Subcutaneous adipose tissue (tissue), 4 donors: ENCODE measurements around the gene TECTB. TPM values are rescaled to one million over a fixed set of nuclear protein-coding genes. Genes with fewer than 3 reads are reported as not detected.

ENCODE experiments used
- total RNA-seq, 4 donors: library from RNA; depleted of rRNA; stranded (reverse); fragments of >200 nt; gene quantifications; one replicate each; pipeline ENCODE4 v1.1.0, GENCODE V29; 2016
- TF ChIP-seq, protein P1 (sequence below): fragments of 450-650 bp; IDR thresholded peaks from one replicate; pipeline ENCODE4 v1.5.1; 2016; ENCODE audit warnings: low read depth, mild to moderate bottlenecking, control low read depth, antibody characterized with exemption, moderate library complexity

TECTB gene
- total RNA-seq, 4 donors from 2014 or later: not detected

DNA sequence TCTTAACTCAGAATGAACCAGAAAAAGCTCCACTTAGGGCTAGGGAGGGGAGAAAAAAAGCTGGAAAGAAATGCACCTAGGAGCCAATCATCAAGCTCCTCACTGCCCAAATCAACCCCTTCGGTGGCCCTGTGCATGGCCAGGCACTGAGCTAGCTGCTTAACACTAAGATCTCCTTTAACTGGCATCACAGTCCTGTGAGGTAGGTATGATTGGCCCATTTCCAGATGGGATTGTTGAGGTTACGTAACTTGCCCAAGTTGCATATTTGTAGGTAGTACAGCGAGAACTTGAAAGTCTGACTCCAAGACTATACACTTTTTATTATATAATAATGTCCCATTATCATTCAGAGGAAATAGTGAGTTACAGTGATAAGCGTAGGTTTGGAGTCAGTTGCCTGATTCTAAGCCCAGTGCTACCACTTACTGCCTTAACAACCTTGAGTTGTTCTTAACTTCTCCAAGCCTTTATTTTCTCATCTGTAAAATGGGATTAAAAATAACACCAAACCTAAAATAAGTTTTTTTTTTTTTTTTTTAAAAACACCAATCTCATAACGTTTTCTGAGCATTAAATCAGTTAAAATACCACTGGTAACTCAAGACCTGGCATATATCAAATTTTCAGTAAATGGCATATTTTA, 53.5 kb downstream of the TECTB start:
- TF ChIP-seq, protein P1, sequence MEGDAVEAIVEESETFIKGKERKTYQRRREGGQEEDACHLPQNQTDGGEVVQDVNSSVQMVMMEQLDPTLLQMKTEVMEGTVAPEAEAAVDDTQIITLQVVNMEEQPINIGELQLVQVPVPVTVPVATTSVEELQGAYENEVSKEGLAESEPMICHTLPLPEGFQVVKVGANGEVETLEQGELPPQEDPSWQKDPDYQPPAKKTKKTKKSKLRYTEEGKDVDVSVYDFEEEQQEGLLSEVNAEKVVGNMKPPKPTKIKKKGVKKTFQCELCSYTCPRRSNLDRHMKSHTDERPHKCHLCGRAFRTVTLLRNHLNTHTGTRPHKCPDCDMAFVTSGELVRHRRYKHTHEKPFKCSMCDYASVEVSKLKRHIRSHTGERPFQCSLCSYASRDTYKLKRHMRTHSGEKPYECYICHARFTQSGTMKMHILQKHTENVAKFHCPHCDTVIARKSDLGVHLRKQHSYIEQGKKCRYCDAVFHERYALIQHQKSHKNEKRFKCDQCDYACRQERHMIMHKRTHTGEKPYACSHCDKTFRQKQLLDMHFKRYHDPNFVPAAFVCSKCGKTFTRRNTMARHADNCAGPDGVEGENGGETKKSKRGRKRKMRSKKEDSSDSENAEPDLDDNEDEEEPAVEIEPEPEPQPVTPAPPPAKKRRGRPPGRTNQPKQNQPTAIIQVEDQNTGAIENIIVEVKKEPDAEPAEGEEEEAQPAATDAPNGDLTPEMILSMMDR: no peak

DNA sequence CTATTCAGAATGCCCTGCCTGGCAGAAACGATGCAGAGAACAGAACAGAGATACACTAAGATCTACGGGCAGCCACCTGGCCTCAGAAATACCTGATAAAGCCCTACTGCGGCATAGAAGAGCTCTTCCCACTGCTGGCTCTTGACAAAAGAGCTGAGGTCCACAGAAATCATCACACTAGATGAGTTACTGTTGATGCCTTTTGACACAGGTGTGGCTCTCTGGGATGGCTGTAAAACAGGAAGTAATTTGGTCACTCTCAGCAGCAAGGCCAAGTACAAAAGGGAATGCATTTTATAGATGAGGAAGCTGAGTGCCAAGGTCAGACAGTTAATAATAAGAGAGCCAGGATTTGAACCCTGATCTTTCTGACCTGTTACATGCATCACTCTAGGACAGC, 55.8 kb downstream of the TECTB start:
- TF ChIP-seq, protein P1: no peak

DNA sequence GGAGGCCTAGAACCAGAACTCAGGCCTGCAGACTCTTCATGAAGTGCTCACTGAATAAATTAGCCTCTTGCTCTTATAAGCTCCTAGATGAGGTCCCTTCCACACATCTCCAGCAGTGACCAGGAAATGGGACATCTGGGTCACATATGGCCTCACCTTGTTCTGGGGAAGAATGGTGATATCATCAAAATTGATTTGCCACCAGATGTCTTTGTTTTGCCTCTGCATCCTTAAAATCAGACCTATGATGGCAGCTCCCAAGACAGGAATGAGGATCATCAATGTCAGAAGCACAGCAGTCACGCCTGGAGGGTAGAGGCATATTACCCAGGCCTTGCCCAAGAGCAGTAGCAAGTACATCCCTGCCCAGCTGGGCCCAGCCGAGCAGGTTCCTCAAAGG, 57.4 kb downstream of the TECTB start:
- TF ChIP-seq, protein P1: no peak

DNA sequence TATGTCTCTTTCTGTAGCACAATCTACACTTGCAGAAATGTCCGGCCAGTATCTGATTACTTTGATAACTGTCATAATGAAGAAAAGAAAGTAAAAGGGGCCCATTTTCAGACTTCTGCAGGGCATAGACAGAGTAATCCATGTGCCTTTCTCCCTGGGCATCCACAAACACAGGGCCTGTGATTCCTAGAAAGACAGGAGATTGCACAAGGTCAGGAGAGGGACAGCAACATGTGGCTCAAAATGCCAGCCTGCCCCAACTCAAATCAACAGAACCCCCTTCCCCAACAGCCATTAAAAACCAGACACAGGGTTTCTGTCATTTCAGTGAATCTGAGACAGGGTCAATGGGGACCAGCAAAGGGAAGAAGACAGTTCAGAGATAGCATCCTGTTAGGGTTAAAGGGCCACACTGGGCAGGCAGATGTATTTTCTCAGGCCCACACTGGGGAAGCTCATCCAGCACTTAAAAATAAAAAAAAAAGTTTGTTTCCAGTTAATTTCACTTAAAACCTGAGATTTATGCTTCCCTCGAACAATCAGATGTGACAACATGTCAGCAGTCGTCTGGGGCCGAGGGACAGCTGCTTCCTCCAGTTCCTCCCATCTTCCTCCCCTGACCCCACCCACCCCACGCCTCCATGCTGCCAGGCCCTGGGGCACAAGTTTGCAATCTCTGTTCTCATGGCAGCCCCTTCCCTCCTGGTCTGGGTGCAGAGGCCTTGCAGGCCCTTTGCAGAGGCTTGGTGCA, 60.0 kb downstream of the TECTB start:
- TF ChIP-seq, protein P1: no peak

DNA sequence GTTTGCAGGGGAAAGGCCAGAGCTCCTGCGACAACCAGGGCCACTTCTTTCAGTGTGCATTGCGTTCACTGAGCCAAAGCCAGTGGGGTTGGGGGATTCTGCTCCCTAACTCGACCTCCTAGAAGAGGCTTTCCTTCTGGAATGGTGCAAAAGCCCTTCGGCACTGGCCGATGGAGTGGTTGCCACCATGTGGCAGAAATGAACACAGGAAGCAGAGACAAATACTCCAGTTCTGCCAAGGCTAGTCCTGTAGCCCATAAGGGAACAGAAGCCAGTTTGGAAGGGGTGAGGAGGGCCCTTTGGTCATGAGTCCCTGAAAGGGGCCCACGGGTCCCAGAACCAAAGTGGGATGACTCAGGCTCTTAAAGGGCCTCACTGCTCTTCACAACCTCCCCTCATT, 61.1 kb downstream of the TECTB start:
- TF ChIP-seq, protein P1: no peak

DNA sequence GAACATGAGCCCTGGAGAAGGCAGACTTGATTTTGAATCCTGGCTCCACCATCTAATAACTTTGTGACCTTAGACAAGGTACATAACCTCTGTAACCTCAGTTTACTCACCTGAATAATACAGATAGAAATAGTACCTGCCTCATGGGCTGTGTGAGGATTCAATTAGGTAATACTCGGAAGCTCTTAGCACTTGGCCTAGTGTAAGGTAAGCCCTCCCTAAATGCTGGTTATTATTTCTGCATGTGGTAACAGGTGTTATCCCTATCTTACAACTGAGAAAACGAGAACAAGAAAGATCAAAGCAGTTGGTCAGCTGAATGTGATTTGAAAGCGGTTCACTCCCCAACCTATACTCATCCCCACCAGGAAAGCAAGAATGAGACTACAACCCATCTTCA, 62.0 kb downstream of the TECTB start:
- TF ChIP-seq, protein P1: no peak

DNA sequence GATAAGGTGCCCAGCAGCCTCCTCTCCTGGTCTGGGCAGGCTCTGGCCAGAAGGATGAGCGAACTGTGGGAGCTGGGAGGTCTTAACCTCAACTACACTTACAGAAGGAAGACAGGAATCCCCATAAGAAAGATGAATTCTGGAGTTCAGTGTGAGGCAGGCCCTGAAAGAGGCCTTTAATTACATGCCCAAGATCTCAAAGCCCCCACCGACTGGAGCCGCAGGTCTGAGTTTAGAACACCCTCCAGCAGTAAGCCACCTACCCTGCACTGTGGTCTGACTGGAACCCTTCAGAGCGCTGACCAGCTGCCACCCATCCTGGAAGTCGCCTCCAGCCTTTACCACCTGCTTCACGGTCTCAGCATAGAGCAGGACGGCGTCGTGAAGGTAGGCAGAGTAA, 62.5 kb downstream of the TECTB start:
- TF ChIP-seq, protein P1: no peak
